ENCODE results near the gene PAWR.
"Not testable (repeated sequence)": the region's sequence is repeated elsewhere in the genome, so short reads cannot be mapped to it uniquely, and the experiment has no call there.

PAWR gene

DNA sequence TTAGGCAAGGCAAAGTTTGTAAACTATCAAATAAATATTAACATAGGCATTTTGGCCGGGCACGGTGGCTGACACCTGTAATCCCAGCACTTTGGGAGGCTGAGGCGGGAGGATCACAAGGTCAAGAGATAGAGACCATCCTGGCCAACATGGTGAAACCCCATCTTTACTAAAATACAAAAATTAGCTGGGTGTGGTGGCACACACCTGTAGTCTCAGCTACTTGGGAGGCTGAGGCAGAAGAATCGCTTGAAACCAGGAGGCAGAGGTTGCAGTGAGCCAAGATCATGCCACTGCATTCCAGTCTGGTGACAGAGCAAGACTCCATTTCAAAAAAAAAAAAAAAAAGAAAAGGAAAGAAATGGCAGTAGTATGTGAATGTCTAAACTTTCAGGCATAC is 43.9 kb downstream of the PAWR start:
- not testable (repeated sequence) for DNase-seq (ENCODE audit: low spot score)

DNA sequence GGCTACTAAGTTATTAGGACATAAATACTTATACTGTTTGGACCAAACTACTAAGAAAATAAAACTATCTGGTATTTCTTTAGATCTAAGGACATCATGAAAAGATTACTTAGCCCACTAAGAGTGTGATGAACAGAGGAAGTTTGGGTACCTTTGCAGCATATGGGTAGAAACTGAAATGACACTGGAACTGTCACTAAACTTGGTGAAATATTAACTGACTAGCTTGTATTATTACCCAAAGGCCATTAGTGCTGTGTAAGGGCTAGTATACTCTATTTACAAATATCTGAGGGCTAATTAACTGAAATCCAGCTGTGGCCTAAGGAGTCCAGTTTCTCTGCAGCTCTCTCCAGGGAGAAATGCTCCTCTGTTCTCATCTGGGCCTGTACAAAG is 45.5 kb downstream of the PAWR start:
- DNase-seq (ENCODE audit: low spot score): no peak

DNA sequence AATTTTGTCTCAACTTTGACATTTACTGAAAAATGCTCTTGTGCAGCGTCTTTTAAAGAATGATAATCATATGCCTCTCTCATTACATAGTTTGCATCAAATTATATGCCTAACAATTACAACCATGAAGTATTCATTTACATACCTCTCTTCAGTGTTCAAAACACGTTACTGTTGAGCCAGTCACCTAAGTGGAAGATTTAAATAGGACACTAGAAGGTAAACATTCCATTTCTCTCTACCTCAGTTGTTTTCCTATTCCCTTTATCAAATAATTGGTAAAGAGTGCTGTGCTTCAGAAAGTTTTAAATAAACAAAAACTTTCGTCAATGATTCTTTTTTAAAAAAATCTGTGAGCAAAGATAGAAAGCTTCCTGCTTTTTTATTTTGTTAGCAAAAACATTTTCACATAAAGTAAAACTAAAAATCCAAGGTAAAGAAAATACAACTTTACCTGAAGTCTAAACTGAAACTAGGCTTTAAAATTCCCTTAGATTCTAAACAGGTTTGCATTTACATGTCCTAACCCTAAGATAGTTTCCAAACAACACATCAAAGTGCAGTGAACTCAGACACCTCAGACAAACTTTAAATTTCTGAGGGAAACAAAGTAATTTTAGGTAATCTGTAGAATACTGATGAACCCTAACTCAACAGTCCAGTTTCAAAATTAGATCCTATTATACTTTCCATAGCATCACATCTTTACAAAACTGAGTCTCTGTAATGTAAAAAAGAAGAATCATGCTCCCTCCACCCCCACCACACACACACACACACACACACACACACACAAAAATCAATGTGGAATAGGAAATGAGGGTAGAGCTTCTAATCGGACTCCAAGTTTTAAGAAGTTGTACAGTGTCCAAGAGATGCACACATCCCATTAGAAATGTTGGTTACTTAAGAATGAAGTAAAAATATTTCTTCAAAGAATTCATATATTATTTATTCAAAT is 46.2 kb downstream of the PAWR start:
- DNase-seq (ENCODE audit: low spot score): no peak

DNA sequence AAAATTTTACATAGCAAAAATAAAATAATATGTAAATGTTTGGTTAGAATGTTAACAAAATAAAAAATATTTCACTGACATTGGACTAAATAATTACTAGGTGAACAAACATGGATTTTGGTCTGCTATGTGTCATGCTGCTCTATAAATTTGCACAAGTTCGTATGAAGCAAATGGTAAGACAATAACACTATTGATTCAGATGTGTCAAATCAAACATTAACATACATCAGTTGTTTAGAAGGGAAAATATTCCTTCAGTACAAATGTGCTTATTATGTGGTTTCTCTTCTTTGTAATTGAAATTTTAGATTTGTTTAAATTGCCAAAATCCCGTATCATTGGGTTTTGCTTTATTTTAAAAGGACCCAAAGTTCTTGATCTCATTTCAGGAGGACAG is 46.9 kb downstream of the PAWR start:
- DNase-seq (ENCODE audit: low spot score): no peak

DNA sequence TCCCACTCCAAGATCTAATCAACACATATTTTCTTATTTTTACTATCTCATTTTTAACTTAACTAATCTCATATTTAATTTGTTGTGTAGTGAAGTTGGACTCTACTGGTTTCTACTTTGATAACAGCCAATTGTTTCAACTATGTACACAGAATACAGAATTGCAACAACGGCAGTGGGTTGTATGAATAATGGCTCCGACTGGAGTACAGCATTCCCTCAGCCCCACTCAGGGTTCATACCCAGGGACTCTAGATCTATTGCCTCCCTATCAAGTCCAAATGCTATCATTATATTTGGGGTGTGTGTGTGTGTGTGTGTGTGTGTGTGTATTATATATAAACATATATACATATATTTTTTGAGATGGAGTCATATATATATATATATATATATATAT is 52.3 kb downstream of the PAWR start:
- DNase-seq (ENCODE audit: low spot score): no peak

DNA sequence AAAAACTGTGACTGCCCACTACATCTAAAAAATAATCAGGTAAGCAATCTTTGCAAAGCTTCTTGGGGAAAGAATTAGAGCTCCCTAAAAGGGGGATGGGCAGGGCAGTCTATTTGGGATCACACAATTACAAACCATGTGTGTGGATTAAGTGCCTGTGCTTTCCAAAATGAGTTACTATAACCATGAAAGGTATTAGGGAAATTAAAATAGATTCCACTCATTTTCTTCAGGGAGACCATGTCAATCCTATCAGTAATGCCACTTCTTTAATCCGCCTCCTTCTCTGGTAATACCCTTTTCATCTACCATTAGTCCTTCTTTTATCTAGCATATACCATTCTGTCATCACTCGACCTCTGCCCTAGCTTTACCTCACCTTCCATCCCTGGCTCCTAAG is 53.7 kb downstream of the PAWR start:
- no peak for DNase-seq (ENCODE audit: low spot score)

DNA sequence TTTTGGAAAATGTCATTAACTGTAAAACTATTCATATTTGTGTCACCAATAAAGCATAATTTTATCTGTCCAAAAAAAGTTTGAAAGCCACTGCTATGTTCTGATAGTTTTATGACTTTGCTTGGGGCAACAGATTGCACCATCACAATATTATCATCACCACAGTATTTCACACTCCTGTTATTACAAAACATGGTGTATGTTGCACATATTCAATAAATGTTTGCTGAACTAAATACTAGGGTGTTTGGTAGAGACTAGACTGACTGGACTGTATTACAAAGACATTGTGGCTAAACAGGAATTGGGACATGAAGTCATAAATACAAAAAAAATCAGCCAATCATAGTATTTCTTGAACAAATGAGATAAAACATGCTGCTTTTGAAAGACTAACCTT is 55.1 kb downstream of the PAWR start:
- DNase-seq (ENCODE audit: low spot score): no peak

DNA sequence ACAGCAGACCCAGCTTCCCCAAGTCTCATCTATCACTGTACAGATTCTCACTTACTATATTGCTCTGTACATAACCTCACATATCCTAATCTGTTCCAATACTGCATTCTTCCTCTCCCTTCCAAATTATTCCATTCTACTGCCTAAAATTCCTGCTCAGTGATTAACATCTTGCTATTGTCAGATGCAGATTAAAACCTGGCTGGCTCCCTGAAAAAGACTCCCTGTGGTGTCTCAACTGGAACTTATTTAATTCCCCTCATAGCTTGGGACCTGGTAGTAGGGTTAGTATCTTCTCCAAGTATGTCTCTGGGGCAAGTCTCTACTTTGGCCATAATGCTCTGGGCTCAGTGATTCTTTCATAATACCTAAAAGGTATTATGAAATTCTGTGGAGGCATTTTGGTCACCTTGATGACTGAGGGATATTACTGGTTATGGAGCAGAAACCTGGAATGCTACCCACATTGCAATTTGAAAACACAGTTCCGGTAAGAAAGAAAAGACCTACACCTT is 55.8 kb downstream of the PAWR start:
- no peak for DNase-seq (ENCODE audit: low spot score)

DNA sequence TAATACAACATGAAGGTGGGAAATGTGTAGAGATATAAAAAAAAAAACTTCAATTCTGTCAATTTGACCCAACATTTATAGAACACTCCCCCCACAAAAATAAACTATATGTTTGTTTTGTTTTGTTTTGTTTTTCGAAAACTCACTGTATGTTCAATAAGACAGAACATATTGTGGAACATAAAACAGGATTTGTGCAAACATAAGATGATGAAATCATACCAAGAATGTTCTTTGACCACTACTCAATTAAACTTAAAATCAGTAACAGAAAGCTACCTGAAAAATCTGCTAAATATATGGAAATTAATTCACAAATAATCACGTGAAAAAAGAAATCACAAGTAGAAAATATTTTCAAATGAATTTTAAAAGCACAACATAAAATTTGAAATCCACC is 61.2 kb downstream of the PAWR start:
- DNase-seq (ENCODE audit: low spot score): no peak

DNA sequence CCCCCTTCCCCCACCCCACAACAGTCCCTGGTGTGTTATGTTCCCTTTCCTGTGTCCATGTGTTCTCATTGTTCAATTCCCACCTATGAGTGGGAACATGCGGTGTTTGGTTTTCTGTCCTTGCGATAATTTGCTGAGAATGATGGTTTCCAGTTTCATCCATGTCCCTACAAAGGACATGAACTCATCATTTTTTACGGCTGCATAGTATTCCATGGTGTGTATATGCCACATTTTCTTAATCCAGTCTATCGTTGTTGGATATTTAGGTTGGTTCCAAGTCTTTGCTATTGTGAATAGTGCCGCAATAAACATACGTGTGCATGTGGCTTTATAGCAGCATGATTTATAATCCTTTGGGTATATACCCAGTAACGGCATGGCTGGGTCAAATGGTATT is 64.0 kb downstream of the PAWR start:
- DNase-seq (ENCODE audit: low spot score): not testable (repeated sequence)

DNA sequence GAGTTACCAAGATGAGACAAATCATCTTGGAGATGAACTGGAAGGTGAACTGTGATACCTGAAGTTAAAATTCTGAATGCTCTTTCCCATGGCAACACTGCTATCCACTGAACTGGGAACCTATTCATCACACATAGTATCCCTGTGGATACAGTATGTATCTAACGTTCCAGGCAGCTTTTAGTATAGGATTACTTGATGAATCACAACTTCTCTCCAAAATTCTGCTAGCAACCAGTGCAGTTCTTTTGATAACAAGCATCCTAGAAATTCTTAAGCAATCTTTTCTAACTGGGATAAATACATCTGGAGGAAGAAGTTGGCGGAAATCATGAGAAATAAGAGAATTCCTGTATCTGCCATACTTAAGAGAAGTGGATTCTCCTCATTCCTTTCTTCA is 66.4 kb downstream of the PAWR start:
- no peak for DNase-seq (ENCODE audit: low spot score)

DNA sequence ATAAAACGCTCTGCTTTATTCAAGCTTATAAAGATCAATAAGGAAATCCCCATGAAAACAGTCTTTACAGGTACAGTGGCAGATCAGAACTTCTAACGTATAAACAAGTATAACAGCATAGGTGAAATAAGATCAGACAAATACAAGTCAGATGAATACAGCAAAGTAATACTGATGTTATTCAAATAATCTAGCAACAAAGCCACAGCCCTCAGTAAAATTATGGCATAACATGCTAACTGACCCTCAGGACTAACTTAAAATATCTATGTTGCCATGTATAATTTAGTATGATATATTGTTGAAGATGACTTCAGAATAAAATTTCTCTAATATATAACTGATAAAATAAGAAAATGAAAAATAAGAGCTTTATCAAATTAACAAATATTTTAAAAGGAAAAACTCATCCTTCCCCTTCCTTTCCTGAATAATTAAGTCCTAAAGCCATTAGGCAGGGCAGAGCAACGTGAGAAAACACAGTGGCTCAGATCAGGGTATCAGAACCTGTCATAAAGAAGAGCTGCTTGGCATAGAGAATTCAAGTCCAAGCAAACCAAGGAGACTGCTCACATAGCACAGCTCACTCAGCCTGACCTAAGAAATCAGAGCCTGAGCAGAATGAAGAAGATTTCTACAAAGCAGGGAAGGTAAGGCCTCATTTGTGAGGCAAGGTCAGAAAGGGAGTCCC is 70.7 kb downstream of the PAWR start:
- DNase-seq (ENCODE audit: low spot score): no peak

DNA sequence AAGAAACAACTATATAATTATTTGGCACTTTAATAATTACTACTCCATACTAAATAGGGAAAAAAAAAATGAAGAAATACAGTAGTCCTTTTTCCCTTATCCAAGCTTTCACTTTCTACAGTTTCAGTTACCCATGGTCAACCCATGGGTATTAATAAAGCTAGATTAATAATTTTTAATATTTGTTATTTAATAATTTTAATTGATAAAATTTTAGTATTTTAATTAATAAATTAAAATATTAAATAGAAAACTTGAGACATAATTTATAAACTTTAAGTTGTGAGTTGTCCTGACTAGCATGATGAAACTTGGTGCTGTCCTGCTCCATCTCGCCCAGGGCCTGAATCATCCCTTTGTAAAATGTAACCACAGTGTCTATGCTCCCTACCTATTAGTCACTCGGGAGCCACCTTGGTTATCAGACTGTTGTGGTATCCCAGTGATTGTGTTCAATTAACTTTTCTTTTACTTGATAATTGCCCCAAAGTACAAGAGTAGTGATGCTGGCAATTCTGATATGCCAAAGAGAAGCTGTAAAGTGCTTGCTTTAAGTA is 71.8 kb downstream of the PAWR start:
- DNase-seq (ENCODE audit: low spot score): no peak

DNA sequence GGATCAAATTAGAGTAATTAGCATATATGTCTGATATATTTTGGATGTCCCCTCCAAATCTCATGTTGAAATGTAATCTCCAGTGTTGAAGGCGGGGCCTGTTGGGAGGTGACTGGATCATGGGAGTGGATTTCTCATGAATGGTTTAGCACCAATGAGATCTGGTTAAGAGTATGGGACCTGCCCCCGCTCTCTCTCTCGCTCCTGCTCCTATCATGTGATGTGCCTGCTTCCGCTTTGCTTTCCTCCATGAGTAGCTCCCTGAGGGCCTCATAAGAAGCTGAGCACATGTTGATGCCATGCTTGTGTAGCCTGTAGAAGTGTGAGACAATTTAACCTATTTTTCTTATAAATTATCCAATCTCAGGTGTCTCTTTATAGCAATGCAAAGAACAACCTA is 73.1 kb downstream of the PAWR start:
- no peak for DNase-seq (ENCODE audit: low spot score)

DNA sequence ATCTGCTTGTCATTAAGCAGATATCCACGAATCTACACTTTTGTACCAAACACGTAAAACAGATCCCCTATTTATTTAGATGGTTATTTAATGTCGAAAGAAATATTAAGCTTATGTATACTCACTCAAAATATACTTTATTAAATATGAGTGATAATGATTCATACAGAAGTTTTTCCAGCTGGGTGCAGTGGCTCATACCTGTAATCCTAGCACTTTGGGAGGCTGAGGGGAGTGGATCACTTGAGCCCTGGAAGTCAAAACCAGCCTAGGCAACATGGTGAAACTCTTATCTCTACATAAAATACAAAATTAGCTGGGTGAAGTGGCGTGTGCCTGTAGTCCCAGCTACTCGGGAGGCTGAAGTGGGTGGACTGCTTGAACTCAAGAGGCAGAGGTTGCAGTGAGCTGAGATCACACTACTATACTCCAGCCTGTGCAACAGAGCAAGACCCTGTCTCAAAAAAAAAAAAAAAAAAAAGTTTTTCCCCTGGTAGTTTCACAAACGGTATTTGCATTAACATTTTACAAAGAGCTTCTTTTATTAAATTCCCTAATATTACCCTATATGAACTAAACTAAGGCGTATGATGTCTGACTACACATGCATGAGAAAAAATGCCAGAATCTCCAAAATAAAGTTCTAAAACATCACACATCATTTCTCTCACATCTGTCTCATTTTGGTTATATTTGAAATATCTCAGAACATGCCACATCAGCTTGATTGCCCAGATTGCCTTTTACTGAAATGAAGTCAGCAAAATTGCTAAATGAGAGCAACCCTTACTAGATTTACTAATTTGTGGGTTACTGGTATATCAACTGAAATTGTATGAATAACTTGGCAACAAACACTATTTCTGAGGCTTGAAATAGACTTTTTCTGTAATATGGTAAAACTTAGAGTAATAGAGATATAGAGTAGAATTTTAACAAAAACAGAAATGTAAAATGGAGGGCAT is 74.9 kb downstream of the PAWR start:
- DNase-seq (ENCODE audit: low spot score): no peak

DNA sequence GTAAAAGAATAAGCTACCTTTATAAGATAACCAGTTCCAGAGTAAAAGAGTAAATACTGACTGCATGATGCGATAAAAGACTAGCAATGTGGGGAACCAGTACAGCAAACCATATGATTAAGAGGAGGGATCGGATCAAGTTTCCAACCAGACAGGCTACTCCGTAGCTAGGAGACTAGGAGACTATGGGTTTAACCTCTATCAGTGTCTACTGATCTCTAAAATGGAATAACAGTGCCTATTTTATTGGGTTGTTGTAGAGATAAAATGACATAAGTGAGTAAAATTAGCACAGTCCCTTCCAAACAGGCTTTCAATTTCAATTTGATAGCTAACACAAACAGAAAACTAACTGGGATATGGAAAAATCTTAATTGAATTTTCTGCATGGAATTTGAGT is 76.0 kb downstream of the PAWR start:
- DNase-seq (ENCODE audit: low spot score): no peak

DNA sequence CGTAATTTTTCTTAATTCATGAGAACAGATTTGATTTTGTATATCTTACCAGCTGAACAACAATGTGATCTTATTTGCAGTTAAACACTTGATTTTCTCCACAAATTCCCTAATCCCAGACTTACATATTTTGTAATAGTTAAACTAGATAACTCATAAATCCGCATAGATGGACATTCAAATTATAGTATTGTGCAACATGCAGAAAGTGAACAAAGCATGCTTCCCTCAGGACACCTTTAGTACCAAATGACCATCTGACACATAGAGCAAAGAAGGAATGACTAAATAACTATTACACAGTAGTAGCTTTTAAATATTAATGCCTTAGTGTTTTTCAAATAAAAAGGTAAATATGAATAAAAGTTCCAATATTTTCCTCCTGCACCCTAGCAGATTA is 88.9 kb downstream of the PAWR start:
- DNase-seq (ENCODE audit: low spot score): no peak

DNA sequence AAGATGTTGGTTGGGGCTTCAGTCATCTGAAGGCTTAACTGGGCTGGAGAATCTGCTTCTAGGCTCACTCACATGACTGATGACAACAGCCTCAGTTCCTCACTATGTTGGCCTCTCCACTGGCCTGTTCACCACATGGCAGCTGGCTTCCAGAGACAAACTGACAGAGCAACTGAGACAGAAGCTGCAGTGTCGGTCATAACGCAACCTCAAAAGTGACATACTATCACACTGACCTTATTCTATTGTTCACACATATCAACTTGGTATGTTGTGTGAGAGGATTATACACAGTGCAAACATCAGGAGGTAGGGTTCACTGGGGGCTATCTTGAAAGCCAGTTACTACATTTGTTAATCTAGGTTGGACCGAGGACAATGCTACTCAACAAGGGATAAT is 92.9 kb downstream of the PAWR start:
- DNase-seq (ENCODE audit: low spot score): no peak

DNA sequence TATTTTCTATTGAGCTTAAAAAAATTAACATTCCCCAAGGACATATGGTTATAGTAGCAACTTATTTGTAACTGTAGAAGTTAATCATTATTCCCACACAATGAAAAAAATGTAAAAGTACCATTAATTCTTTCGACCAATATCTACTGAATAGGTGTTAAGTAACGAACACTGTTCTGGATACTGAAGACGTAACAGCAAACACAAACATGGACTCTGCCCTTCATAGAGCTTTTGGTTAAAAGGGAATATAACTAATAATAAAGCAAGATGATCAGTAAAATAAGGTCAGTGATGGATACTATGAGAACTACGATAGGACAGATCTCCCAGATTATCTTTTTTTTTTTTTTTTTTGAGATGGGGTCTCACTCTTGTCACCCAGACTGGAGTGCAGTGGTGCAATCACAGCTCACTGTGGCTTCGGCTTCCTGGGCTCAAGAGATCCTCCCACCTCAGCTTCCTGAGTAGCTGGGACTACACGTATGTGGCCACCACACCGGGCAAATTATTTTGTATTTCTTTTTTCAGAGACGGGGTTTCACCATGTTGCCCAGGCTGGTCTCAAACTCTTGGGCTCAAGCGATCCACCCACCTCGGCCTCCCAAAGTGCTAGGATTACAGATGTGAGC is 93.9 kb downstream of the PAWR start:
- no peak for DNase-seq (ENCODE audit: low spot score)

DNA sequence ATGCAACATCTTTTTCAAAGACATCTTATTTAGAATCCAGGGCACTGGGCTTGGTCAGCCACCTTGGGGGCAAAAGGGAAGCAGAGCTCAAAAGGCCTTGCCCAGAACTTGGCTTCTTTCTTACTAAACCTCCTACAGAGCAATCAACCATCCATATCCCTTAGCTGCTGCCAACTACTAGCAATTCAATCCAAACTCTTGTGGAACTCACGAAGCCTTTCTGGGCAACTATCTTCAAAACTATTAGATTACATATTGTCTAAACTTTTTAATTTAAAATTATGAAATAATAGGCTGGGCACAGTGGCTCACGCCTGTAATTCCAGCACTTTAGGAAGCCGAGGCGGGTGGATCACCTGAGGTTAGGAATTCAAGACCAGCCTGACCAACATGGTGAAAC is 95.5 kb downstream of the PAWR start:
- no peak for DNase-seq (ENCODE audit: low spot score)

DNA sequence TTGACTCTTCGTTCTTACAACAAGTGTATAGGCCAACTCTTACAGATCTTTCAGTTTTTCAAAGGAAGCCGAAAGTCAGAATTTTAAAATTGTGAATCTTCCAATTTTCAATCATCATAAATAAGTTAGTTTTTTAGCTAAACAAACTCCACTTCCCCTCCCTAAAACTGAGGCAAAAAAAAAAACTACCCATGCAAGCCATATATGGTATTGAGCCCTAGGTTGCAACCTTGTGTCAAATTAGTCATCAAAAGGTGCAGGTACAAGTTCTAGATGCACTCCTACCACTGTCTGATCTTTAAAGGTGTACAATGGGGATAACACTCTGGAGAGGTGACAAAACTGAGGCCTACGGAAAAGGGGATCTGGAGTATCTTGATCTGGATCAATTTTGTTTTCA is 97.9 kb downstream of the PAWR start:
- no peak for DNase-seq (ENCODE audit: low spot score)

Data from pons (tissue), 1 donor.